ENCODE data around the gene HOXD11. TPM values are rescaled to one million over a fixed set of nuclear protein-coding genes. Genes with fewer than 3 reads are reported as not detected.

The HOXD11 gene
- polyA plus RNA-seq, 1 donor from 2014 or later, result not detected

DNA sequence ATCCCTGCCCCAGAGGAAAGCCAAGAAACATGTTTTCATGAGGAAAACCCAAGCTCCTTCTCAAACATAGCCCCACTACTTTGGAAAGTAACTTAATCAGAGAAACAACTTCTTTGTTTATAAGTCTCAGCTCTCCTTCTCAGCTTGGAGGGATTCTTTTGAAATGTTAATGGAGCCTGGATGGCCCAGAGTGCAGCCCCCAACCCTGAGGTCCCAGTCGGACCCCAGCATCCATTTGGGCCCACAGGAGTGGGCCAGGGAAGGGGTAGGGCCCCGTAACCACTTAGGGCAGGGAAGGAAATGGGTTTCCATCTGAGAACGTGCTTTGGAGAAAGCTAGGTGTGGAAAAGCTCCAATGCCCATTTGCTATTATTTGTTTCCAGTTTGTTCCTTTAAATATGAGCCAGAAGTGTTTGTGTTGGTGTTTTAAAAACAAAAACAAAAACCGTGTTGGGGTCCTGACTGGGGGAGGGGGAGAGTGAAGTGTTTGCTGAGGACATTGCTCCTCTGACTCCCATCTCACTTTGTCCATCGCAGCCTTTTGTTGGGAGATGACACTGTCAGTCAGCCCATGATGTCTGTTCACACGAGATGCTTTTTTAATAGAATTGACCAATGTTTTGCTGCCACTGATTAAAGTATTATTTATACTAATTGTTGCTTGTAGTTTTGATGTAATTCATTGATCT is 48.4 kb downstream of the HOXD11 start:
- Histone ChIP-seq H3K9me2 (ENCODE audit: insufficient read depth, low read length) (no peaks in the 10 kb centered on the region), H3K9ac (ENCODE audit: low read length) (no peak overlapping the region), H3K36me3 (ENCODE audit: insufficient read depth, low read length) (no peaks in the 10 kb centered on the region), H3K4me2 (ENCODE audit: low read length) (no peak overlapping the region), H4K20me1 (ENCODE audit: insufficient read depth) (no peaks in the 10 kb centered on the region), H3K27ac (ENCODE audit: low read length) (no peak overlapping the region), H3K27me3 (ENCODE audit: insufficient read depth, low read depth, low read length) (peaks cover 100% of the 10 kb centered on the region), H3K79me2 (replicated peaks; ENCODE audit: insufficient read depth, low read length) (no peaks in the 10 kb centered on the region), H3K9me3 (ENCODE audit: low read length) (peaks cover 7% of the 10 kb centered on the region), H3F3A (ENCODE audit: insufficient read depth, low read length, poor library complexity, severe bottlenecking) (no peaks in the 10 kb centered on the region), H3K4me3 (ENCODE audit: low read length) (no peak overlapping the region), H2AFZ (ENCODE audit: low read depth, low read length) (no peak overlapping the region)
- no peak for TF ChIP-seq EP300 (conservative IDR thresholded peaks at IDR 0.05; ENCODE audit: poor library complexity, severe bottlenecking)

DNA sequence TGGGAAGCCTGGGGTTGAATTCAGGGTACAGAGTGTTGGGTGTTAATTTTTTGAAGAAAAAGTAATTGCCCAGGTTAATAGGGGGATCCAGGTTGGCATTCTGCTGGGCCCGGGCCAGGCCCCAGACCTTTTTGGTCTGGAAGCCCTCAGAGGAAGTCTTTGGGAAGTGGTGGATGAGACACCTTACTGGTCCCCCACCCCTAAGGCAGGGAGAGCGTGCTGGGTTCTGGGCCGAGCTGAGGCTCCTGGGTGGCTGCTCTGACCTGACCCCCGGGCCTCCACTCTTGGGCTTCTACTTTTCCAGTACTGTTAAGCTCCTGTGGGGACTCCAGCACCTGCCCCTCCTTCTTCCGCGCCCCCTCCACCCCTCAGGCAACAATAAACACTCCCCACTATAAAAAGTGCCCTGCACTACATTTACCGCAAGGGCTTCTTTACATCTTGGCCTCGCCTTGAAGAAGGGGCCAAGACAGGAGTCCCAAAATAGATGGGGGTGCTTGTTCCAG is 49.3 kb downstream of the HOXD11 start:
- Histone ChIP-seq H3K79me2 (replicated peaks; ENCODE audit: insufficient read depth, low read length) (no peaks in the 10 kb centered on the region), H3F3A (ENCODE audit: insufficient read depth, low read length, poor library complexity, severe bottlenecking) (no peaks in the 10 kb centered on the region), H2AFZ (ENCODE audit: low read depth, low read length) (no peak overlapping the region), H3K9ac (ENCODE audit: low read length) (no peak overlapping the region), H3K27me3 (ENCODE audit: insufficient read depth, low read depth, low read length) (peaks cover 100% of the 10 kb centered on the region), H3K36me3 (ENCODE audit: insufficient read depth, low read length) (no peaks in the 10 kb centered on the region), H3K27ac (ENCODE audit: low read length) (no peak overlapping the region), H3K9me3 (ENCODE audit: low read length) (peaks cover 12% of the 10 kb centered on the region), H3K4me2 (ENCODE audit: low read length) (no peak overlapping the region), H3K4me3 (ENCODE audit: low read length) (no peak overlapping the region), H4K20me1 (ENCODE audit: insufficient read depth) (no peaks in the 10 kb centered on the region), H3K9me2 (ENCODE audit: insufficient read depth, low read length) (no peaks in the 10 kb centered on the region)
- no peak for TF ChIP-seq SMC3 (conservative IDR thresholded peaks at IDR 0.05; ENCODE audit: poor library complexity)
- TF ChIP-seq, protein P1, sequence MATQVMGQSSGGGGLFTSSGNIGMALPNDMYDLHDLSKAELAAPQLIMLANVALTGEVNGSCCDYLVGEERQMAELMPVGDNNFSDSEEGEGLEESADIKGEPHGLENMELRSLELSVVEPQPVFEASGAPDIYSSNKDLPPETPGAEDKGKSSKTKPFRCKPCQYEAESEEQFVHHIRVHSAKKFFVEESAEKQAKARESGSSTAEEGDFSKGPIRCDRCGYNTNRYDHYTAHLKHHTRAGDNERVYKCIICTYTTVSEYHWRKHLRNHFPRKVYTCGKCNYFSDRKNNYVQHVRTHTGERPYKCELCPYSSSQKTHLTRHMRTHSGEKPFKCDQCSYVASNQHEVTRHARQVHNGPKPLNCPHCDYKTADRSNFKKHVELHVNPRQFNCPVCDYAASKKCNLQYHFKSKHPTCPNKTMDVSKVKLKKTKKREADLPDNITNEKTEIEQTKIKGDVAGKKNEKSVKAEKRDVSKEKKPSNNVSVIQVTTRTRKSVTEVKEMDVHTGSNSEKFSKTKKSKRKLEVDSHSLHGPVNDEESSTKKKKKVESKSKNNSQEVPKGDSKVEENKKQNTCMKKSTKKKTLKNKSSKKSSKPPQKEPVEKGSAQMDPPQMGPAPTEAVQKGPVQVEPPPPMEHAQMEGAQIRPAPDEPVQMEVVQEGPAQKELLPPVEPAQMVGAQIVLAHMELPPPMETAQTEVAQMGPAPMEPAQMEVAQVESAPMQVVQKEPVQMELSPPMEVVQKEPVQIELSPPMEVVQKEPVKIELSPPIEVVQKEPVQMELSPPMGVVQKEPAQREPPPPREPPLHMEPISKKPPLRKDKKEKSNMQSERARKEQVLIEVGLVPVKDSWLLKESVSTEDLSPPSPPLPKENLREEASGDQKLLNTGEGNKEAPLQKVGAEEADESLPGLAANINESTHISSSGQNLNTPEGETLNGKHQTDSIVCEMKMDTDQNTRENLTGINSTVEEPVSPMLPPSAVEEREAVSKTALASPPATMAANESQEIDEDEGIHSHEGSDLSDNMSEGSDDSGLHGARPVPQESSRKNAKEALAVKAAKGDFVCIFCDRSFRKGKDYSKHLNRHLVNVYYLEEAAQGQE (IDR thresholded peaks at IDR 0.05; ENCODE audit: borderline replicate concordance), result no peak
- no peak for TF ChIP-seq TAF1 (IDR thresholded peaks at IDR 0.05; ENCODE audit: low read depth)
- no peak for TF ChIP-seq EZH2 (IDR thresholded peaks at IDR 0.05; ENCODE audit: borderline replicate concordance, insufficient read depth, low read length, poor library complexity, severe bottlenecking)
- no peak for TF ChIP-seq POLR2AphosphoS5 (IDR thresholded peaks at IDR 0.05)
- TF ChIP-seq EP300 (conservative IDR thresholded peaks at IDR 0.05; ENCODE audit: poor library complexity, severe bottlenecking), result no peak
- TF ChIP-seq, protein P2, sequence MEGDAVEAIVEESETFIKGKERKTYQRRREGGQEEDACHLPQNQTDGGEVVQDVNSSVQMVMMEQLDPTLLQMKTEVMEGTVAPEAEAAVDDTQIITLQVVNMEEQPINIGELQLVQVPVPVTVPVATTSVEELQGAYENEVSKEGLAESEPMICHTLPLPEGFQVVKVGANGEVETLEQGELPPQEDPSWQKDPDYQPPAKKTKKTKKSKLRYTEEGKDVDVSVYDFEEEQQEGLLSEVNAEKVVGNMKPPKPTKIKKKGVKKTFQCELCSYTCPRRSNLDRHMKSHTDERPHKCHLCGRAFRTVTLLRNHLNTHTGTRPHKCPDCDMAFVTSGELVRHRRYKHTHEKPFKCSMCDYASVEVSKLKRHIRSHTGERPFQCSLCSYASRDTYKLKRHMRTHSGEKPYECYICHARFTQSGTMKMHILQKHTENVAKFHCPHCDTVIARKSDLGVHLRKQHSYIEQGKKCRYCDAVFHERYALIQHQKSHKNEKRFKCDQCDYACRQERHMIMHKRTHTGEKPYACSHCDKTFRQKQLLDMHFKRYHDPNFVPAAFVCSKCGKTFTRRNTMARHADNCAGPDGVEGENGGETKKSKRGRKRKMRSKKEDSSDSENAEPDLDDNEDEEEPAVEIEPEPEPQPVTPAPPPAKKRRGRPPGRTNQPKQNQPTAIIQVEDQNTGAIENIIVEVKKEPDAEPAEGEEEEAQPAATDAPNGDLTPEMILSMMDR (IDR thresholded peaks at IDR 0.05; ENCODE audit: poor library complexity, severe bottlenecking), result no peak
- no peak for TF ChIP-seq RAD21 (conservative IDR thresholded peaks at IDR 0.05)
- TF ChIP-seq MXI1 (conservative IDR thresholded peaks at IDR 0.05; ENCODE audit: poor library complexity, severe bottlenecking), result no peak
